ENCODE results near the gene STK32B. TPM values are rescaled to one million over a fixed set of nuclear protein-coding genes. Genes with fewer than 3 reads are reported as not detected.

The STK32B gene
- total and polyA plus RNA-seq, 9 of the 15 experiments (the other 6 are each of a cell fraction or from before 2014, with no cell fraction given): 0.03 to 0.20 (median 0.07) TPM; not detected in 2

DNA sequence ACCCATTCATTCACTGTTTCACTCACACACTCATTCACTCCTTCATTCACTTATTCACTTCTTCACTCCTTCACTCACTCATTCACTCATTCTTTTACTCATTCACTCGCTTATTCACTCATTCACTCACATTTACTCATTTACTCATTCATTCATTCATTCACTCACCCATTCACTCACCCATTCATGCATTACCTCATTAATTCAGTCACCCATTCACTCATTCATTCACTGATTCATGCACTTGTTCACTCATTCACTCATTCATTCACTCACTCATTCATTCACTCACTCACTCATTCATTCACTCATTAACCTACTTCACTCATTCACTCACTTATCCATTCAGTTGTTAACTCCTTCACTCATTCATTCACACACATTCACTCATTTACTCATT is 70.8 kb downstream of the STK32B start:
- intact Hi-C loops (cut with micrococcal nuclease): no loop called here
- H3K9ac ChIP-seq (ENCODE audit: insufficient read depth in 1 of 2, low read depth in 2 of 2, low read length in 2 of 2): no peak overlapping the region
- peaks cover 0 to 25% of the 10 kb centered on the region in 2 experiments; a peak in 2 of 5 replicates for H3K27me3 ChIP-seq (ENCODE audit: control insufficient read depth in 2 of 2, insufficient read depth in 2 of 2, low read length in 2 of 2)
- TF ChIP-seq CBX5 (IDR thresholded peaks at IDR 0.05; ENCODE audit: borderline replicate concordance, low read depth) (no peak), PHF20 (IDR thresholded peaks at IDR 0.05; ENCODE audit: partially characterized antibody) (peak; percentile 21), TSC22D4 (tag; IDR thresholded peaks at IDR 0.05) (0 out of 2 replicates have a peak, but pooled peaks have one; percentile 62), ZNF24 (IDR thresholded peaks at IDR 0.05) (peak; percentile 98), ATF7 (IDR thresholded peaks at IDR 0.05) (no peak), MAFG (tag; conservative IDR thresholded peaks at IDR 0.05) (no peak), BCOR (IDR thresholded peaks at IDR 0.05) (peak; percentile 64; the same call in 1 of the 2 replicates), NFRKB (IDR thresholded peaks at IDR 0.05; ENCODE audit: low read depth) (0 out of 2 replicates have a peak, but pooled peaks have one; percentile 48)
- TF ChIP-seq, protein P1, sequence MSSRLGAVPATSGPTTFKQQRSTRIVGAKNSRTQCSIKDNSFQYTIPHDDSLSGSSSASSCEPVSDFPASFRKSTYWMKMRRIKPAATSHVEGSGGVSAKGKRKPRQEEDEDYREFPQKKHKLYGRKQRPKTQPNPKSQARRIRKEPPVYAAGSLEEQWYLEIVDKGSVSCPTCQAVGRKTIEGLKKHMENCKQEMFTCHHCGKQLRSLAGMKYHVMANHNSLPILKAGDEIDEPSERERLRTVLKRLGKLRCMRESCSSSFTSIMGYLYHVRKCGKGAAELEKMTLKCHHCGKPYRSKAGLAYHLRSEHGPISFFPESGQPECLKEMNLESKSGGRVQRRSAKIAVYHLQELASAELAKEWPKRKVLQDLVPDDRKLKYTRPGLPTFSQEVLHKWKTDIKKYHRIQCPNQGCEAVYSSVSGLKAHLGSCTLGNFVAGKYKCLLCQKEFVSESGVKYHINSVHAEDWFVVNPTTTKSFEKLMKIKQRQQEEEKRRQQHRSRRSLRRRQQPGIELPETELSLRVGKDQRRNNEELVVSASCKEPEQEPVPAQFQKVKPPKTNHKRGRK (tag; IDR thresholded peaks at IDR 0.05): peak; percentile 59
- in situ Hi-C loops (cut with MboI): no loop called here
- FAIRE-seq: no peak
- H3K27ac ChIP-seq (ENCODE audit: extremely low read depth, low read depth, low read length): no peak overlapping the region
- POLR2A ChIA-PET: no interaction called here
- H3K4me1 ChIP-seq (replicated peaks in 1 of 2; ENCODE audit: control insufficient read depth in 2 of 2, insufficient read depth in 2 of 2, low read length in 2 of 2): peaks cover 0 to 3% of the 10 kb centered on the region in 2 experiments; a peak in 1 of 5 replicates
- CTCF ChIA-PET (ENCODE audit: low intra/inter-chr PET ratio): no interaction called here
- no peaks in the 10 kb centered on the region; the same call in 1 of the 2 replicates for H4K20me1 ChIP-seq (replicated peaks; ENCODE audit: control insufficient read depth, insufficient read depth, low read length)
- no peaks in the 10 kb centered on the region for H3K36me3 ChIP-seq (ENCODE audit: control insufficient read depth, insufficient read depth, low read length)
- H2AFZ ChIP-seq (ENCODE audit: low read depth, low read length): no peak overlapping the region
- H3K4me3 ChIP-seq: no peak overlapping the region
- no peak overlapping the region for H3K4me2 ChIP-seq (ENCODE audit: insufficient read depth, low read length)
- H3K9me3 ChIP-seq (replicated peaks; ENCODE audit: control insufficient read depth, insufficient read depth, low read depth, low read length): no peaks in the 10 kb centered on the region
- WGBS (ENCODE audit: insufficient coverage, low coverage, missing lambda C conversion rate): 0% methylated on average over 1 of the region's 1 CpG
- no TSS peak for BruUV-seq (replicated peaks)
- no peaks in the 10 kb centered on the region for H3K79me2 ChIP-seq (ENCODE audit: control insufficient read depth, insufficient read depth, low read length)
- no peak for DNase-seq (ENCODE audit: extremely low read depth in 1 of 4, low spot score in 3 of 4)
- ATAC-seq: no peak
- no peaks in the 10 kb centered on the region for H3K9me1 ChIP-seq (ENCODE audit: control insufficient read depth, insufficient read depth, low read length)
